ENCODE data around the gene ZNF593OS. TPM values are rescaled to one million over a fixed set of nuclear protein-coding genes. Genes with fewer than 3 reads are reported as not detected.

Gene ZNF593OS
- total RNA-seq: not detected

GRCh38 chr1:26171084-26172072, at the start of gene ZNF593OS:
Gene ZNF593OS, minus strand, starts transcription at chr1:26171832. Its CDS starts 171 bp downstream, at chr1:26171661.
- no peaks in the 10 kb centered on the region for H3K36me3 Mint-ChIP-seq (ENCODE audit: low read depth)
- peak within 1 kb of the TSS; percentile 83 for H3K4me3 Mint-ChIP-seq
- ChIA-PET POLR2A (interaction anchor here (3.0 to 4.6 kb wide), 2 partner anchors 31 to 63 kb away, joined by 17 to 46 read pairs; partner anchors contain the start of gene CEP85), CTCF (interaction anchor here (0.6 to 3.6 kb wide), 4 partner anchors 14 to 62 kb away, joined by 3 to 37 read pairs (median 22); partner anchors contain the start of genes CEP85 and FAM110D)
- H3K27ac Mint-ChIP-seq: no peak within 1 kb of the TSS
- no peaks in the 10 kb centered on the region for H3K27me3 Mint-ChIP-seq
- H3K4me1 Mint-ChIP-seq: peaks cover 21% of the 10 kb centered on the region
- no peaks in the 10 kb centered on the region for H3K9me3 Mint-ChIP-seq
- DNase-seq: no peak

- no peak for DNase-seq
- POLR2A ChIA-PET: no interaction called here
- peaks cover 33% of the 10 kb centered on the region for H3K27me3 Mint-ChIP-seq
Observed at GRCh38 chr1:26221094-26221493, 49.5 kb upstream of the ZNF593OS start.

GRCh38 chr1:26220199-26220912, 48.7 kb upstream of the ZNF593OS start:
- H3K27ac Mint-ChIP-seq: no peak overlapping the region
- no peaks in the 10 kb centered on the region for H3K36me3 Mint-ChIP-seq (ENCODE audit: low read depth)
- H3K9me3 Mint-ChIP-seq: no peaks in the 10 kb centered on the region
- H3K27me3 Mint-ChIP-seq: peaks cover 26% of the 10 kb centered on the region
- H3K4me3 Mint-ChIP-seq: no peak overlapping the region
- CTCF ChIA-PET: interaction anchor here (4.1 kb wide), 1 partner anchor 13 kb away, joined by 20 read pairs; the partner anchor contains the start of gene CEP85
- no peak for DNase-seq
- peaks cover under 1% of the 10 kb centered on the region for H3K4me1 Mint-ChIP-seq
- POLR2A ChIA-PET: interaction anchor here (0.8 kb wide), 1 partner anchor 13 kb away, joined by 3 read pairs; the partner anchor contains the start of gene CEP85

More at GRCh38 chr1:26221094-26221493, 49.5 kb upstream of the ZNF593OS start:
- H3K4me3 Mint-ChIP-seq: no peak overlapping the region
- CTCF ChIA-PET: interaction anchor here (2.5 kb wide), 1 partner anchor 13 kb away, joined by 6 read pairs; the partner anchor contains the start of gene CEP85
- H3K9me3 Mint-ChIP-seq: no peaks in the 10 kb centered on the region
- H3K27ac Mint-ChIP-seq: no peak overlapping the region
- peaks cover 6% of the 10 kb centered on the region for H3K4me1 Mint-ChIP-seq
- no peaks in the 10 kb centered on the region for H3K36me3 Mint-ChIP-seq (ENCODE audit: low read depth)

- ChIA-PET CTCF (interaction anchor here (0.6 to 4.1 kb wide), 3 partner anchors 15 to 177 kb away, joined by 3 to 20 read pairs (median 4); partner anchors contain the start of gene CEP85), POLR2A (interaction anchor here (0.8 kb wide), 1 partner anchor 15 kb away, joined by 3 read pairs; the partner anchor contains the start of gene CEP85)
- no peak overlapping the region for H3K4me3 Mint-ChIP-seq
- DNase-seq: no peak
- no peak overlapping the region for H3K27ac Mint-ChIP-seq
- peaks cover 15% of the 10 kb centered on the region for H3K27me3 Mint-ChIP-seq
- H3K9me3 Mint-ChIP-seq: no peaks in the 10 kb centered on the region
- H3K4me1 Mint-ChIP-seq: no peaks in the 10 kb centered on the region
- H3K36me3 Mint-ChIP-seq (ENCODE audit: low read depth): no peaks in the 10 kb centered on the region
Observed at GRCh38 chr1:26218906-26219494, 47.4 kb upstream of the ZNF593OS start.

- DNase-seq: no peak
- H3K4me3 Mint-ChIP-seq: no peak overlapping the region
- ChIA-PET POLR2A (no interaction called here), CTCF (no interaction called here)
- H3K9me3 Mint-ChIP-seq: no peaks in the 10 kb centered on the region
- no peak overlapping the region for H3K27ac Mint-ChIP-seq
- H3K27me3 Mint-ChIP-seq: peaks cover 9% of the 10 kb centered on the region
- no peaks in the 10 kb centered on the region for H3K36me3 Mint-ChIP-seq (ENCODE audit: low read depth)
- no peaks in the 10 kb centered on the region for H3K4me1 Mint-ChIP-seq
Observed at GRCh38 chr1:26215246-26215645, 43.6 kb upstream of the ZNF593OS start.

- Mint-ChIP-seq H3K4me1 (no peaks in the 10 kb centered on the region), H3K4me3 (no peak overlapping the region), H3K9me3 (no peaks in the 10 kb centered on the region), H3K27ac (no peak overlapping the region), H3K36me3 (ENCODE audit: low read depth) (no peaks in the 10 kb centered on the region), H3K27me3 (peaks cover 14% of the 10 kb centered on the region)
- no peak for DNase-seq
- POLR2A ChIA-PET: interaction anchor here (1.2 kb wide), 1 partner anchor 21 kb away, joined by 3 read pairs; no protein-coding TSS in a partner anchor
- CTCF ChIA-PET: interaction anchor here (0.7 to 3.1 kb wide), 5 partner anchors 9 to 1456 kb away, joined by 4 to 9 read pairs (median 7); partner anchors contain the start of genes CEP85 and ZNF593
Observed at GRCh38 chr1:26213335-26213905, 41.8 kb upstream of the ZNF593OS start.

GRCh38 chr1:26212726-26213125, 41.1 kb upstream of the ZNF593OS start:
- CTCF ChIA-PET: interaction anchor here (1.4 to 3.1 kb wide), 4 partner anchors 8 to 204 kb away, joined by 5 to 9 read pairs (median 8); partner anchors contain the start of genes CEP85 and ZNF593
- no peak for DNase-seq
- no peaks in the 10 kb centered on the region for H3K9me3 Mint-ChIP-seq
- H3K4me1 Mint-ChIP-seq: no peaks in the 10 kb centered on the region
- H3K27ac Mint-ChIP-seq: no peak overlapping the region
- POLR2A ChIA-PET: interaction anchor here (1.2 kb wide), 1 partner anchor 22 kb away, joined by 3 read pairs; no protein-coding TSS in a partner anchor
- peaks cover 14% of the 10 kb centered on the region for H3K27me3 Mint-ChIP-seq
- H3K4me3 Mint-ChIP-seq: no peak overlapping the region
- H3K36me3 Mint-ChIP-seq (ENCODE audit: low read depth): no peaks in the 10 kb centered on the region

- ChIA-PET CTCF (interaction anchor here (1.0 to 3.1 kb wide), 5 partner anchors 21 to 207 kb away, joined by 3 to 14 read pairs (median 3); partner anchors contain the start of genes CATSPER4 and CEP85), POLR2A (no interaction called here)
- Mint-ChIP-seq H3K36me3 (ENCODE audit: low read depth) (no peaks in the 10 kb centered on the region), H3K9me3 (no peaks in the 10 kb centered on the region), H3K27ac (no peak overlapping the region), H3K4me3 (no peak overlapping the region), H3K27me3 (peaks cover 11% of the 10 kb centered on the region), H3K4me1 (no peaks in the 10 kb centered on the region)
- DNase-seq: no peak
Observed at GRCh38 chr1:26210147-26210870, 38.7 kb upstream of the ZNF593OS start.

GRCh38 chr1:26203642-26204318, 32.1 kb upstream of the ZNF593OS start:
- H3K27ac Mint-ChIP-seq: no peak overlapping the region
- peaks cover 41% of the 10 kb centered on the region for H3K4me1 Mint-ChIP-seq

GRCh38 chr1:26200413-26200812, 28.8 kb upstream of the ZNF593OS start:
- no peaks in the 10 kb centered on the region for H3K36me3 Mint-ChIP-seq (ENCODE audit: low read depth)
- ChIA-PET POLR2A (interaction anchor here (0.7 to 3.8 kb wide), 3 partner anchors 14 to 78 kb away, joined by 3 to 44 read pairs (median 5); partner anchors contain the start of gene CEP85), CTCF (interaction anchor here (1.1 to 1.4 kb wide), 2 partner anchors 31 to 34 kb away, joined by 3 to 6 read pairs; partner anchors contain the start of genes CEP85 and ZNF593)
- peaks cover 41% of the 10 kb centered on the region for H3K4me1 Mint-ChIP-seq
- no peak for DNase-seq
- peak overlapping the region; percentile 62 for H3K27ac Mint-ChIP-seq
- H3K27me3 Mint-ChIP-seq: peaks cover 5% of the 10 kb centered on the region
- no peak overlapping the region for H3K4me3 Mint-ChIP-seq
- no peaks in the 10 kb centered on the region for H3K9me3 Mint-ChIP-seq

More at GRCh38 chr1:26203642-26204318, 32.1 kb upstream of the ZNF593OS start:
- H3K36me3 Mint-ChIP-seq (ENCODE audit: low read depth): no peaks in the 10 kb centered on the region
- no peaks in the 10 kb centered on the region for H3K27me3 Mint-ChIP-seq
- H3K9me3 Mint-ChIP-seq: no peaks in the 10 kb centered on the region
- CTCF ChIA-PET: interaction anchor here (0.9 to 6.1 kb wide), 6 partner anchors 9 to 188 kb away, joined by 3 to 42 read pairs (median 4); partner anchors contain the start of genes CEP85 and ZNF593
- POLR2A ChIA-PET: interaction anchor here (2.0 to 3.8 kb wide), 3 partner anchors 11 to 72 kb away, joined by 5 to 44 read pairs (median 6); partner anchors contain the start of gene CEP85
- H3K4me3 Mint-ChIP-seq: no peak overlapping the region
- no peak for DNase-seq

GRCh38 chr1:26197813-26198212, 26.2 kb upstream of the ZNF593OS start:
- ChIA-PET CTCF (interaction anchor here (0.6 to 1.1 kb wide), 2 partner anchors 26 to 36 kb away, joined by 3 to 5 read pairs; partner anchors contain the start of genes CEP85 and ZNF593OS), POLR2A (no interaction called here)
- no peaks in the 10 kb centered on the region for H3K9me3 Mint-ChIP-seq
- peaks cover 41% of the 10 kb centered on the region for H3K4me1 Mint-ChIP-seq
- H3K36me3 Mint-ChIP-seq (ENCODE audit: low read depth): no peaks in the 10 kb centered on the region
- no peak overlapping the region for H3K27ac Mint-ChIP-seq
- no peak for DNase-seq
- H3K4me3 Mint-ChIP-seq: no peak overlapping the region
- peaks cover 12% of the 10 kb centered on the region for H3K27me3 Mint-ChIP-seq

Measured in activated CD4-positive, alpha-beta memory T cell treated with anti-CD3 and anti-CD28 coated beads, Interleukin-2, amount 10 ng/mL, durations not matched to agents 7 days and 5 days (primary cell).